SK-N-SH treated with all-trans-retinoic acid at 6 μM for 48 hours (cell line): ENCODE results near the gene PCLO.
A peak's percentile ranks its signal among the peaks of the same experiment; 100 is the strongest.

Source experiments
- CSDC2 ChIP-seq: fragments of 250-450 bp; sonication (Bioruptor Pico); IDR thresholded peaks from 2 replicates; pipeline ENCODE4 v1.5.0; 2020; ENCODE audit warnings: mild to moderate bottlenecking, moderate library complexity
- POU6F1 ChIP-seq: fragments of 250-450 bp; sonication (Bioruptor Pico); IDR thresholded peaks from 2 replicates; pipeline ENCODE4 v1.8.0; 2021; ENCODE audit warnings: low read depth, mild to moderate bottlenecking, moderate library complexity, borderline replicate concordance
- ZFP30 ChIP-seq: fragments of 450-650 bp; formaldehyde crosslinking; IDR thresholded peaks from 2 replicates; pipeline ENCODE4 v1.5.0; 2022; ENCODE audit warnings: mild to moderate bottlenecking, moderate library complexity
- TF ChIP-seq, protein P1 (sequence below): fragments of 250-450 bp; sonication (Bioruptor Pico); IDR thresholded peaks from 2 replicates; pipeline ENCODE4 v1.5.1; 2020; ENCODE audit warnings: low read depth, mild to moderate bottlenecking, moderate library complexity
- TF ChIP-seq, protein P2 (sequence below): fragments of 250-450 bp; sonication (Bioruptor Pico); IDR thresholded peaks from 2 replicates; pipeline ENCODE4 v1.5.0; 2020; ENCODE audit warnings: mild to moderate bottlenecking, moderate library complexity

GRCh38 chr7:83130623-83131545 is 31.8 kb downstream of the PCLO start:
- TF ChIP-seq, protein P1, sequence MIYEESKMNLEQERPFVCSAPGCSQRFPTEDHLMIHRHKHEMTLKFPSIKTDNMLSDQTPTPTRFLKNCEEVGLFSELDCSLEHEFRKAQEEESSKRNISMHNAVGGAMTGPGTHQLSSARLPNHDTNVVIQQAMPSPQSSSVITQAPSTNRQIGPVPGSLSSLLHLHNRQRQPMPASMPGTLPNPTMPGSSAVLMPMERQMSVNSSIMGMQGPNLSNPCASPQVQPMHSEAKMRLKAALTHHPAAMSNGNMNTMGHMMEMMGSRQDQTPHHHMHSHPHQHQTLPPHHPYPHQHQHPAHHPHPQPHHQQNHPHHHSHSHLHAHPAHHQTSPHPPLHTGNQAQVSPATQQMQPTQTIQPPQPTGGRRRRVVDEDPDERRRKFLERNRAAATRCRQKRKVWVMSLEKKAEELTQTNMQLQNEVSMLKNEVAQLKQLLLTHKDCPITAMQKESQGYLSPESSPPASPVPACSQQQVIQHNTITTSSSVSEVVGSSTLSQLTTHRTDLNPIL (CRISPR knock-in tag) = peak; percentile 28; the same call in 1 of the 2 replicates
- no peak for TF ChIP-seq CSDC2
- TF ChIP-seq, protein P2, sequence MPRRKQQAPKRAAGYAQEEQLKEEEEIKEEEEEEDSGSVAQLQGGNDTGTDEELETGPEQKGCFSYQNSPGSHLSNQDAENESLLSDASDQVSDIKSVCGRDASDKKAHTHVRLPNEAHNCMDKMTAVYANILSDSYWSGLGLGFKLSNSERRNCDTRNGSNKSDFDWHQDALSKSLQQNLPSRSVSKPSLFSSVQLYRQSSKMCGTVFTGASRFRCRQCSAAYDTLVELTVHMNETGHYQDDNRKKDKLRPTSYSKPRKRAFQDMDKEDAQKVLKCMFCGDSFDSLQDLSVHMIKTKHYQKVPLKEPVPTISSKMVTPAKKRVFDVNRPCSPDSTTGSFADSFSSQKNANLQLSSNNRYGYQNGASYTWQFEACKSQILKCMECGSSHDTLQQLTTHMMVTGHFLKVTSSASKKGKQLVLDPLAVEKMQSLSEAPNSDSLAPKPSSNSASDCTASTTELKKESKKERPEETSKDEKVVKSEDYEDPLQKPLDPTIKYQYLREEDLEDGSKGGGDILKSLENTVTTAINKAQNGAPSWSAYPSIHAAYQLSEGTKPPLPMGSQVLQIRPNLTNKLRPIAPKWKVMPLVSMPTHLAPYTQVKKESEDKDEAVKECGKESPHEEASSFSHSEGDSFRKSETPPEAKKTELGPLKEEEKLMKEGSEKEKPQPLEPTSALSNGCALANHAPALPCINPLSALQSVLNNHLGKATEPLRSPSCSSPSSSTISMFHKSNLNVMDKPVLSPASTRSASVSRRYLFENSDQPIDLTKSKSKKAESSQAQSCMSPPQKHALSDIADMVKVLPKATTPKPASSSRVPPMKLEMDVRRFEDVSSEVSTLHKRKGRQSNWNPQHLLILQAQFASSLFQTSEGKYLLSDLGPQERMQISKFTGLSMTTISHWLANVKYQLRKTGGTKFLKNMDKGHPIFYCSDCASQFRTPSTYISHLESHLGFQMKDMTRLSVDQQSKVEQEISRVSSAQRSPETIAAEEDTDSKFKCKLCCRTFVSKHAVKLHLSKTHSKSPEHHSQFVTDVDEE (CRISPR knock-in tag) = no peak
- no peak for TF ChIP-seq POU6F1 (CRISPR knock-in tag)
- no peak for TF ChIP-seq ZFP30
